Neural crest cell (in vitro differentiated cells): Measurements from ENCODE around the gene RMI1. TPM values are rescaled to one million over a fixed set of nuclear protein-coding genes. Genes with fewer than 3 reads are reported as not detected.

Experiments
- DNase-seq: peaks from one replicate; pipeline ENCODE4 v3.0.0; 2021; ENCODE audit warnings: low read depth, mixed read lengths, low spot score
- H3K27ac Mint-ChIP-seq: one replicate; pipeline ENCODE4 v1.8.0; 2021; ENCODE audit warnings: mild to moderate bottlenecking, mixed read lengths; ENCODE audit not compliant: unreplicated experiment
- H3K27me3 Mint-ChIP-seq: 2 replicates; pipeline ENCODE4 v1.8.0; 2021; ENCODE audit warnings: low read depth, mild to moderate bottlenecking, mixed read lengths
- H3K36me3 Mint-ChIP-seq: 2 replicates; pipeline ENCODE4 v1.8.0; 2021; ENCODE audit warnings: low read depth, mild to moderate bottlenecking, mixed read lengths
- H3K4me1 Mint-ChIP-seq: 2 replicates; pipeline ENCODE4 v1.8.0; 2021; ENCODE audit warnings: mixed read lengths
- H3K4me3 Mint-ChIP-seq: one replicate; pipeline ENCODE4 v1.8.0; 2021; ENCODE audit warnings: mild to moderate bottlenecking, mixed read lengths
- H3K9me3 Mint-ChIP-seq: 2 replicates; pipeline ENCODE4 v1.8.0; 2021; ENCODE audit warnings: mixed read lengths
- total RNA-seq: library from RNA; stranded (reverse); gene quantifications from 2 replicates; pipeline ENCODE4 v1.2.1, GENCODE V29; 2021
- TF ChIP-seq, protein P1 (sequence below): fragments of 200-600 bp; sonication (generic); conservative IDR thresholded peaks from 2 replicates; pipeline ENCODE4 v1.5.0; 2021; ENCODE audit warnings: antibody characterized with exemption, mild to moderate bottlenecking

RMI1 gene
- total RNA-seq, 1 donor from 2014 or later, result 37.3 TPM

DNA sequence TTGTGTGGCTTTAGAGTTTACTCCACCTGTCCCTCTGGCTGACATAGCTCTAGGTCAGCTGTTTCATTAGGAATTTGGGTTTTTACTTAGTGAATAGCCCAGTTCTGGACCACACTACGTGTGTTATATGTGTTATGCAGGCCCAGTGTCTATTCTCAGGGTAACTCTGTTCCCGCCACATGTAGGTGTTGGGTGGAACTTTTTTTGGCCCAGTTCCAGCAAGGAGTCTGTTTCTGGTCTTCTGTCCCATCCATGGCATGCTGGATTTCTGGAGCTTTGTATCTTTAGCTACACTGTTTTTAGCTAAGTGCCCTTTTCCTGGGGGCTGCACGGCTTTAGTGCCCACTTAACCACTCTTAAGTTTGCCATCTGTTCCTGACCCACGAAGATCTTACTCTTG is 15.5 kb downstream of the RMI1 start:
- TF ChIP-seq, protein P1, sequence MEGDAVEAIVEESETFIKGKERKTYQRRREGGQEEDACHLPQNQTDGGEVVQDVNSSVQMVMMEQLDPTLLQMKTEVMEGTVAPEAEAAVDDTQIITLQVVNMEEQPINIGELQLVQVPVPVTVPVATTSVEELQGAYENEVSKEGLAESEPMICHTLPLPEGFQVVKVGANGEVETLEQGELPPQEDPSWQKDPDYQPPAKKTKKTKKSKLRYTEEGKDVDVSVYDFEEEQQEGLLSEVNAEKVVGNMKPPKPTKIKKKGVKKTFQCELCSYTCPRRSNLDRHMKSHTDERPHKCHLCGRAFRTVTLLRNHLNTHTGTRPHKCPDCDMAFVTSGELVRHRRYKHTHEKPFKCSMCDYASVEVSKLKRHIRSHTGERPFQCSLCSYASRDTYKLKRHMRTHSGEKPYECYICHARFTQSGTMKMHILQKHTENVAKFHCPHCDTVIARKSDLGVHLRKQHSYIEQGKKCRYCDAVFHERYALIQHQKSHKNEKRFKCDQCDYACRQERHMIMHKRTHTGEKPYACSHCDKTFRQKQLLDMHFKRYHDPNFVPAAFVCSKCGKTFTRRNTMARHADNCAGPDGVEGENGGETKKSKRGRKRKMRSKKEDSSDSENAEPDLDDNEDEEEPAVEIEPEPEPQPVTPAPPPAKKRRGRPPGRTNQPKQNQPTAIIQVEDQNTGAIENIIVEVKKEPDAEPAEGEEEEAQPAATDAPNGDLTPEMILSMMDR, result no peak
- no peak for DNase-seq
- H3K9me3 Mint-ChIP-seq, result no peaks in the 10 kb centered on the region
- H3K4me1 Mint-ChIP-seq, result peaks cover 6% of the 10 kb centered on the region
- no peak overlapping the region for H3K27ac Mint-ChIP-seq
- H3K36me3 Mint-ChIP-seq, result peaks cover 6% of the 10 kb centered on the region
- no peaks in the 10 kb centered on the region for H3K27me3 Mint-ChIP-seq
- no peak overlapping the region for H3K4me3 Mint-ChIP-seq

- H3K27me3 Mint-ChIP-seq, result no peaks in the 10 kb centered on the region
- no peak for DNase-seq
- H3K4me1 Mint-ChIP-seq, result no peaks in the 10 kb centered on the region
- no peak overlapping the region for H3K27ac Mint-ChIP-seq
- peaks cover 13% of the 10 kb centered on the region for H3K36me3 Mint-ChIP-seq
- H3K4me3 Mint-ChIP-seq, result no peak overlapping the region
- no peaks in the 10 kb centered on the region for H3K9me3 Mint-ChIP-seq
- TF ChIP-seq, protein P1, result no peak
These were observed 18.7 kb downstream of the RMI1 start for GRCh38 chr9:83999141-83999918.

DNA sequence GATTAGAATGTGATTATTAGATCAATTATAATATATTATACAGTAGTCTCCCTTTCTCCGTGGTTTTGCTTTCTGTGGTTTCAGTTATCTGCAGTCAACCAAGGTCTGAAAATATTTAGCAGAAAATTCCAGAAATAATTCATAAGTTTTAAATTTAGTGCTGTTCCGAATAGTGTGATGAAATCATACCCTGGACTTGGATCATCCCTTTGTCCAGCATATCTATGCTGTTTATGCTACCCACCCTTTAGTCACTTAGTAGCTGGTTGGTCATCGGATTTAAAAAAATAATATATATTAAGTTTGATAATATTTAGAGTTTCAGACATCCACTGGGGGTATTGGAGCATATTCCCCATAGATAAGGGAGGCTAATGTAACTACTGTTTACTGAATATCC is 19.6 kb downstream of the RMI1 start:
- H3K4me3 Mint-ChIP-seq, result no peak overlapping the region
- TF ChIP-seq, protein P1, result no peak
- no peak for DNase-seq
- H3K27me3 Mint-ChIP-seq, result no peaks in the 10 kb centered on the region
- H3K9me3 Mint-ChIP-seq, result no peaks in the 10 kb centered on the region
- no peaks in the 10 kb centered on the region for H3K4me1 Mint-ChIP-seq
- H3K27ac Mint-ChIP-seq, result no peak overlapping the region
- H3K36me3 Mint-ChIP-seq, result peaks cover 21% of the 10 kb centered on the region

- H3K4me3 Mint-ChIP-seq, result no peak overlapping the region
- TF ChIP-seq, protein P1, result no peak
- H3K9me3 Mint-ChIP-seq, result no peaks in the 10 kb centered on the region
- no peaks in the 10 kb centered on the region for H3K4me1 Mint-ChIP-seq
- no peak overlapping the region for H3K27ac Mint-ChIP-seq
- DNase-seq, result no peak
- no peaks in the 10 kb centered on the region for H3K27me3 Mint-ChIP-seq
- peaks cover 26% of the 10 kb centered on the region for H3K36me3 Mint-ChIP-seq
These were observed 21.0 kb downstream of the RMI1 start for GRCh38 chr9:84001621-84002020.

- TF ChIP-seq, protein P1, result no peak
- Mint-ChIP-seq H3K36me3 (peaks cover 27% of the 10 kb centered on the region), H3K9me3 (no peaks in the 10 kb centered on the region), H3K4me1 (no peaks in the 10 kb centered on the region), H3K4me3 (no peak overlapping the region), H3K27ac (no peak overlapping the region), H3K27me3 (no peaks in the 10 kb centered on the region)
- DNase-seq, result no peak
These were observed 21.7 kb downstream of the RMI1 start for GRCh38 chr9:84002344-84002743.
